Peyer's patch (tissue), 4 donors: Measurements from ENCODE around the gene CSNK1G3.

Experiments used
- CTCF ChIP-seq, 6 experiments: fragments of 450-650 bp in 4 of 6; fragments of 200-600 bp in 2 of 6; sonication (generic) in 1 of 6; IDR thresholded peaks; one replicate each; pipeline ENCODE4 v1.5.1; 2017 to 2019; ENCODE audit warnings: antibody characterized with exemption in 6 of 6, mild to moderate bottlenecking in 3 of 6, moderate library complexity in 1 of 6
- POLR2A ChIP-seq, 2 donors: fragments of 450-650 bp; IDR thresholded peaks; one replicate each; pipeline ENCODE4 v1.5.1; 2017; ENCODE audit warnings: antibody characterized with exemption in 2 of 2, mild to moderate bottlenecking in 2 of 2, moderate library complexity in 2 of 2

GRCh38 chr5:123636006-123636405 is 124.0 kb downstream of the CSNK1G3 start:
- TF ChIP-seq CTCF (IDR thresholded peaks at IDR 0.05), result no peak
- no peak for TF ChIP-seq POLR2A (IDR thresholded peaks at IDR 0.05)
